Peyer's patch (tissue), 4 donors: Measurements from ENCODE around the gene SORL1.

Experiments
- CTCF ChIP-seq, 6 experiments: fragments of 450-650 bp in 4 of 6; fragments of 200-600 bp in 2 of 6; sonication (generic) in 1 of 6; IDR thresholded peaks; one replicate each; pipeline ENCODE4 v1.5.1; 2017 to 2019; ENCODE audit warnings: antibody characterized with exemption in 6 of 6, mild to moderate bottlenecking in 3 of 6, moderate library complexity in 1 of 6
- POLR2A ChIP-seq, 2 donors: fragments of 450-650 bp; IDR thresholded peaks; one replicate each; pipeline ENCODE4 v1.5.1; 2017; ENCODE audit warnings: antibody characterized with exemption in 2 of 2, mild to moderate bottlenecking in 2 of 2, moderate library complexity in 2 of 2

GRCh38 chr11:121448011-121448410, 4.1 kb upstream of the SORL1 start:
- TF ChIP-seq POLR2A (IDR thresholded peaks at IDR 0.05) (no peak), CTCF (IDR thresholded peaks at IDR 0.05) (no peak)
